Muscle of leg (tissue), 11 donors: ENCODE data around the gene TF. TPM values are rescaled to one million over a fixed set of nuclear protein-coding genes. Genes with fewer than 3 reads are reported as not detected.

Experiments used
- DNase-seq: peaks from one replicate; pipeline ENCODE4 v3.0.0; 2013
- H3K27ac ChIP-seq: one replicate; pipeline ENCODE4 v1.5.1; 2013; ENCODE audit warnings: mild to moderate bottlenecking, low read length, control low read depth
- H3K27me3 ChIP-seq: one replicate; pipeline ENCODE4 v1.6.1; 2013; ENCODE audit warnings: low read length; ENCODE audit not compliant: control insufficient read depth, insufficient read depth
- H3K36me3 ChIP-seq: one replicate; pipeline ENCODE4 v1.6.1; 2013; ENCODE audit warnings: low read length; ENCODE audit not compliant: control insufficient read depth, insufficient read depth
- H3K4me1 ChIP-seq: one replicate; pipeline ENCODE4 v1.6.1; 2013; ENCODE audit warnings: low read length; ENCODE audit not compliant: control insufficient read depth, insufficient read depth
- H3K4me3 ChIP-seq: one replicate; pipeline ENCODE4 v1.5.1; 2013; ENCODE audit warnings: low read length, control low read depth
- H3K9me3 ChIP-seq: replicated peaks from 2 replicates; pipeline ENCODE4 v1.6.1; 2013; ENCODE audit warnings: low read depth, low read length; ENCODE audit not compliant: control insufficient read depth
- WGBS: methylation state at CpG from one replicate; pipeline ENCODE4 v1.1.5; 2013; ENCODE audit warnings: missing lambda C conversion rate; ENCODE audit not compliant: insufficient coverage; 5-methylcytosine and 5-hydroxymethylcytosine counted together
- polyA plus RNA-seq, 8 donors: library from polyadenylated mRNA; unstranded; fragments of 120-200 nt; gene quantifications; one replicate each; pipeline versions ENCODE4 v1.2.1 to v1.2.3, GENCODE V29; 2013; ENCODE audit warnings: inconsistent platforms in 1 of 8, low replicate concordance in 1 of 8; ENCODE audit not compliant: insufficient read length in 8 of 8, insufficient read depth in 1 of 8
- total RNA-seq: library from RNA; stranded (reverse); fragments of 120-200 nt; gene quantifications from one replicate; pipeline ENCODE4 v1.2.4, GENCODE V29; 2013

TF gene
- total and polyA plus RNA-seq, 9 donors, result 1.2 to 27.3 (median 4.1) TPM

GRCh38 chr3:133754973-133755828 is 9.0 kb downstream of the TF start:
- Histone ChIP-seq H3K27ac (no peak overlapping the region), H3K36me3 (no peaks in the 10 kb centered on the region), H3K4me3 (no peak overlapping the region), H3K27me3 (no peaks in the 10 kb centered on the region), H3K9me3 (no peaks in the 10 kb centered on the region), H3K4me1 (peaks cover 2% of the 10 kb centered on the region)
- DNase-seq, result no peak
- WGBS, result 78% methylated on average over 10 of the region's 10 CpGs

GRCh38 chr3:133756716-133757694 is 10.8 kb downstream of the TF start:
- 72% methylated on average over 15 of the region's 20 CpGs for WGBS
- Histone ChIP-seq H3K27me3 (no peaks in the 10 kb centered on the region), H3K9me3 (no peaks in the 10 kb centered on the region), H3K4me3 (no peak overlapping the region), H3K4me1 (no peaks in the 10 kb centered on the region), H3K27ac (no peak overlapping the region), H3K36me3 (no peaks in the 10 kb centered on the region)
- no peak for DNase-seq

- H3K4me1 ChIP-seq, result no peaks in the 10 kb centered on the region
- H3K27ac ChIP-seq, result no peak overlapping the region
- H3K9me3 ChIP-seq, result no peaks in the 10 kb centered on the region
- H3K27me3 ChIP-seq, result no peaks in the 10 kb centered on the region
- H3K36me3 ChIP-seq, result no peaks in the 10 kb centered on the region
- DNase-seq, result no peak
- WGBS, result 68% methylated on average over 3 of the region's 6 CpGs
- no peak overlapping the region for H3K4me3 ChIP-seq
These were observed 11.7 kb downstream of the TF start for GRCh38 chr3:133757701-133758567.

- H3K27ac ChIP-seq, result no peak overlapping the region
- WGBS, result no CpG with 5 or more reads among the region's 1 CpG
- no peak for DNase-seq
These were observed 12.4 kb downstream of the TF start for GRCh38 chr3:133758568-133758928.

GRCh38 chr3:133758964-133759739 is 13.0 kb downstream of the TF start:
- DNase-seq, result no peak
- Histone ChIP-seq H3K36me3 (no peaks in the 10 kb centered on the region), H3K27me3 (no peaks in the 10 kb centered on the region), H3K27ac (no peak overlapping the region), H3K4me3 (no peak overlapping the region), H3K4me1 (peaks cover 7% of the 10 kb centered on the region), H3K9me3 (no peaks in the 10 kb centered on the region)
- 81% methylated on average over 9 of the region's 9 CpGs for WGBS

More at GRCh38 chr3:133758568-133758928, 12.4 kb downstream of the TF start:
- Histone ChIP-seq H3K4me1 (peaks cover under 1% of the 10 kb centered on the region), H3K4me3 (no peak overlapping the region), H3K9me3 (no peaks in the 10 kb centered on the region), H3K36me3 (no peaks in the 10 kb centered on the region), H3K27me3 (no peaks in the 10 kb centered on the region)

- Histone ChIP-seq H3K27ac (no peak overlapping the region), H3K4me1 (peaks cover 11% of the 10 kb centered on the region), H3K36me3 (no peaks in the 10 kb centered on the region), H3K27me3 (no peaks in the 10 kb centered on the region), H3K4me3 (no peak overlapping the region), H3K9me3 (no peaks in the 10 kb centered on the region)
- no peak for DNase-seq
- no CpG with 5 or more reads among the region's 2 CpGs for WGBS
These were observed 13.6 kb downstream of the TF start for GRCh38 chr3:133759740-133760305.

- Histone ChIP-seq H3K27ac (no peak overlapping the region), H3K27me3 (no peaks in the 10 kb centered on the region), H3K4me1 (peaks cover 17% of the 10 kb centered on the region), H3K4me3 (no peak overlapping the region), H3K36me3 (no peaks in the 10 kb centered on the region), H3K9me3 (no peaks in the 10 kb centered on the region)
- DNase-seq, result no peak
- 100% methylated on average over 1 of the region's 2 CpGs for WGBS
These were observed 14.7 kb downstream of the TF start for GRCh38 chr3:133760916-133761315.

GRCh38 chr3:133761605-133762484 is 15.7 kb downstream of the TF start:
- Histone ChIP-seq H3K4me3 (no peak overlapping the region), H3K27ac (no peak overlapping the region), H3K27me3 (no peaks in the 10 kb centered on the region), H3K36me3 (no peaks in the 10 kb centered on the region), H3K4me1 (peaks cover 17% of the 10 kb centered on the region), H3K9me3 (no peaks in the 10 kb centered on the region)
- peak; percentile 14 for DNase-seq
- 40% methylated on average over 1 of the region's 6 CpGs for WGBS
